Prostate gland (tissue), 2 donors: ENCODE measurements around the gene CLEC16A. TPM values are rescaled to one million over a fixed set of nuclear protein-coding genes. Genes with fewer than 3 reads are reported as not detected.
A peak's percentile ranks its signal among the peaks of the same experiment; 100 is the strongest.

Source experiments
- DNase-seq: peaks from one replicate; pipeline ENCODE4 v3.0.0-alpha.2; 2019; ENCODE audit warnings: low spot score
- H3K27ac ChIP-seq, 2 donors: fragments of 200-600 bp; sonication (generic); 2 replicates each; pipeline ENCODE4 v1.5.1; 2017 to 2019
- H3K27me3 ChIP-seq: fragments of 200-600 bp; sonication (generic); replicated peaks from 2 replicates; pipeline ENCODE4 v1.5.1; 2019; ENCODE audit not compliant: insufficient read depth
- H3K36me3 ChIP-seq, 2 donors: fragments of 200-600 bp; sonication (generic); 1 replicate in 1 of 2; 2 replicates in 1 of 2; pipeline versions ENCODE4 v1.5.1 to v1.8.1; 2017 to 2019
- H3K4me1 ChIP-seq: fragments of 200-600 bp; sonication (generic); replicated peaks from 2 replicates; pipeline ENCODE4 v1.5.1; 2019
- H3K4me3 ChIP-seq, 2 donors: fragments of 200-600 bp; sonication (generic); 2 replicates each; pipeline ENCODE4 v1.5.1; 2017 to 2019
- H3K9me3 ChIP-seq: fragments of 200-600 bp; sonication (generic); 2 replicates; pipeline ENCODE4 v1.5.1; 2017
- POLR2A ChIP-seq: fragments of 450-650 bp; IDR thresholded peaks from one replicate; pipeline ENCODE4 v1.6.1; 2016; ENCODE audit warnings: antibody characterized with exemption, mild to moderate bottlenecking
- POLR2AphosphoS5 ChIP-seq: sonication (generic); formaldehyde crosslinking; IDR thresholded peaks from one replicate; pipeline ENCODE4 v1.6.1; 2017; ENCODE audit warnings: antibody characterized with exemption
- WGBS: methylation state at CpG from one replicate; pipeline ENCODE4 v1.1.5; 2018; 5-methylcytosine and 5-hydroxymethylcytosine counted together
- intact Hi-C: fragments of 100-400 bp; cut with DNase I; formaldehyde crosslinking; loops from one replicate; pipeline ENCODE4 v1.14.2; 2022
- total RNA-seq, 2 donors: library from RNA; depleted of rRNA; stranded (reverse); fragments of >200 nt; gene quantifications; one replicate each; pipeline ENCODE4 v1.1.0, GENCODE V29; 2016
- TF ChIP-seq, protein P1 (sequence below), 4 experiments: fragments of 200-600 bp in 2 of 4; fragments of 450-650 bp in 2 of 4; sonication (generic) in 2 of 4; IDR thresholded peaks; 1 replicate in 3 of 4; 2 replicates in 1 of 4; pipeline ENCODE4 v1.5.1; 2016 to 2019; ENCODE audit warnings: antibody characterized with exemption in 4 of 4, mild to moderate bottlenecking in 2 of 4, moderate library complexity in 2 of 4

The CLEC16A gene
- total RNA-seq, 2 donors from 2014 or later, result 26.1 to 52.2 TPM

DNA sequence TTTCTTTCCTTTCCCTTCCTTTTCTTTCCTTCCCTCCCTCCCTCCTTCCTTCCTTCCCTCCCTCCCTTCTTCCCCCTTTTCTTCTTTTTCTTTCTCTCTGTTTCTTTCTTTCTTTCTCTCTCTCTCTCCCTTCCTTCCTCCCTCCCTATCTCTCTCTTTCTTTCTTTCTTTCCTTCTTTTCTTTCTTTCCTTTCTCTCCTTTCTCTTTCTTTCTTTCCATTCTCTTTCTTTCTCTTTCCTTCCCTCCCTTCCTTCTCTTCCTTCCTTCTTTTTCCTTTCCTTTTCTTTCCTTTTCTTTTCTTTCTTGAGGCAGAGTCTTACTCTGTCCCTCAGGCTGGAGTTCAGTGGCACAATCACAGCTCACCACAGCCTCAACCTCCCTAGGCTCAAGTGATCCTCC is 33.1 kb upstream of the CLEC16A start:
- no peaks in the 10 kb centered on the region for H3K9me3 ChIP-seq
- DNase-seq, result no peak
- H3K4me3 ChIP-seq, result no peak overlapping the region
- H3K4me1 ChIP-seq, result no peaks in the 10 kb centered on the region
- no peak overlapping the region for H3K27ac ChIP-seq
- intact Hi-C loops, result no loop called here
- TF ChIP-seq POLR2A, result no peak
- no peak for TF ChIP-seq POLR2AphosphoS5
- TF ChIP-seq, protein P1, sequence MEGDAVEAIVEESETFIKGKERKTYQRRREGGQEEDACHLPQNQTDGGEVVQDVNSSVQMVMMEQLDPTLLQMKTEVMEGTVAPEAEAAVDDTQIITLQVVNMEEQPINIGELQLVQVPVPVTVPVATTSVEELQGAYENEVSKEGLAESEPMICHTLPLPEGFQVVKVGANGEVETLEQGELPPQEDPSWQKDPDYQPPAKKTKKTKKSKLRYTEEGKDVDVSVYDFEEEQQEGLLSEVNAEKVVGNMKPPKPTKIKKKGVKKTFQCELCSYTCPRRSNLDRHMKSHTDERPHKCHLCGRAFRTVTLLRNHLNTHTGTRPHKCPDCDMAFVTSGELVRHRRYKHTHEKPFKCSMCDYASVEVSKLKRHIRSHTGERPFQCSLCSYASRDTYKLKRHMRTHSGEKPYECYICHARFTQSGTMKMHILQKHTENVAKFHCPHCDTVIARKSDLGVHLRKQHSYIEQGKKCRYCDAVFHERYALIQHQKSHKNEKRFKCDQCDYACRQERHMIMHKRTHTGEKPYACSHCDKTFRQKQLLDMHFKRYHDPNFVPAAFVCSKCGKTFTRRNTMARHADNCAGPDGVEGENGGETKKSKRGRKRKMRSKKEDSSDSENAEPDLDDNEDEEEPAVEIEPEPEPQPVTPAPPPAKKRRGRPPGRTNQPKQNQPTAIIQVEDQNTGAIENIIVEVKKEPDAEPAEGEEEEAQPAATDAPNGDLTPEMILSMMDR (IDR thresholded peaks at IDR 0.05), result no peak
- no peaks in the 10 kb centered on the region for H3K27me3 ChIP-seq
- no peaks in the 10 kb centered on the region for H3K36me3 ChIP-seq

DNA sequence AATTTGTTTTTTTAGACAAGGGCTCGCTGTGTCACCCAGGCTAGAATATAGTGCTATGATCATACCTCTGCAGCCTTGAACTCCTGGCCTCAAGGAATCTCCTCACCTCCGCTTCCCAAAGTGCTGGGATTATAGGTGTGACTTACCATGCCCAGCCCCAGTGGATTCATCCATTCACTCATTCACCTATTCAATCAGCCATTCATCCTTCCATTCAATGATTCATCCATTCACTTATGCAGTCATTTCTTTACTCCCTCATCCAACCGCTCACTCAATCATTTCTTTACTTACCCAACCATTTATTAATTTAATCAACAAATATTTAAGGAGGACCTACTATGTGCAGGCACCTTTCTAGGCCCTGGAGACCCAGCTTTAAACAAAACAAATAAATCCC is 27.8 kb upstream of the CLEC16A start:
- Histone ChIP-seq H3K4me3 (no peak overlapping the region), H3K9me3 (no peaks in the 10 kb centered on the region), H3K27me3 (no peaks in the 10 kb centered on the region), H3K4me1 (no peaks in the 10 kb centered on the region), H3K27ac (no peak overlapping the region), H3K36me3 (no peaks in the 10 kb centered on the region)
- TF ChIP-seq POLR2A (no peak), POLR2AphosphoS5 (no peak)
- TF ChIP-seq, protein P1 (IDR thresholded peaks at IDR 0.05), result no peak
- intact Hi-C loops, result loop anchor here (5.0 kb wide), 2 partner anchors 174 to 394 kb away; partner anchors contain the start of gene NUBP1
- 65% methylated on average over 3 of the region's 3 CpGs for WGBS
- no peak for DNase-seq

DNA sequence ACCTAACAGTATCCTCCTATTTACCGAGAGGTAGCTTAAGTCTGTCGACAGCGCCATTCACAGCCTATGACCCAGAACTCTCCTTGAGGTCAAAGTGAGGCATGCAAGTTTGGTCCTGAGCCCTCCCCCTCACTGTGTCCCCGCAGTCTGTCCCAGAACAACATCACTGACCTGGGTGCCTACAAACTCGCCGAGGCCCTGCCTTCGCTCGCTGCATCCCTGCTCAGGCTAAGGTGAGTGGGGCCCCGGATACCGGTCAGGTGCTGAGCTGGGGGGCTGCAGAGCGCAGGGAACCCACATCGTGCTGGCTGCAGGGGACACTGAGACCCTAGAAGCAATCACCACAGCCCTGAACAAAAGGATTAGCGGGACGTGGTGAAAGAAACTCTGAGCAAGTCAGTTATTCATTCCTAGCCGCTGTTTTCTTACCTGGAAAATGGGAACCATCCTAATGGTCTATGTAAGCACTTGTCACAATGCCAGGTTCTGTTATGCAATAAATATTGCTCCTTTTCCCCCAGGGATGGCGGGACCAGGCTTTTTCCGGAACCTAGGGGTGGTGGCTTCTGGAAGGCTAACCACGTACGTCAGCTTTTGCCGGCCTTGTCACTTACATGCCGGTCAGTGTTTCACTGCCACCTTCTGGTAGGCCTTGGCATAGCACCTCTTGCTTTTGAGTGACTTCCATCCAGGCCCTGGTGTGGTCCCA is 25.9 kb upstream of the CLEC16A start:
- Histone ChIP-seq H3K4me1 (no peaks in the 10 kb centered on the region), H3K27ac (no peak overlapping the region), H3K4me3 (peak overlapping the region in 1 of 2 donors; percentile 9), H3K36me3 (no peaks in the 10 kb centered on the region), H3K9me3 (no peaks in the 10 kb centered on the region), H3K27me3 (no peaks in the 10 kb centered on the region)
- TF ChIP-seq POLR2AphosphoS5 (peak; percentile 78), POLR2A (no peak)
- TF ChIP-seq, protein P1 (IDR thresholded peaks at IDR 0.05), result peak; percentile 81 to 94 (median 87)
- peak; percentile 91 for DNase-seq
- 28% methylated on average over 20 of the region's 21 CpGs for WGBS
- intact Hi-C loops, result loop anchor here (5.0 kb wide), 2 partner anchors 176 to 396 kb away; partner anchors contain the start of gene NUBP1

DNA sequence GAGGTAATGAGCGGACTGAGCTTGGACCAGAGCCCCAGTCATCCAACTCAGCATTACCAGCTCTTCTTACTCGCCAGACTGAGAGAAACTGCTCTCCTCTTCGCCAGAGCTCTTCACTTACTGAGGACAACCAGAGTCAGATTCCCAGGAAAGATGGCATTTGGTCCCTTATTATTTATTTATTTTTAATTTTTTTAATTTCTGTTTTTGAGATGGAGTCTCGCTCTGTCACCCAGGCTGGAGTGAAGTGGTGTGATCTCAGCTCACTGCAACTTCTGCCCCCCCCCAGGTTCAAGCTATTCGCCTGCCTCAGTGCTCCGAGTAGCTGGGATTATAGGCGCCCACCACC is 25.4 kb upstream of the CLEC16A start:
- intact Hi-C loops, result loop anchor here (5.0 kb wide), 2 partner anchors 177 to 397 kb away; partner anchors contain the start of gene NUBP1
- whole genome bisulfite sequencing, result 58% methylated on average over 7 of the region's 7 CpGs

More for the DNA sequence above, 25.4 kb upstream of the CLEC16A start:
- H3K27me3 ChIP-seq, result no peaks in the 10 kb centered on the region
- no peaks in the 10 kb centered on the region for H3K4me1 ChIP-seq
- DNase-seq, result no peak
- H3K27ac ChIP-seq, result no peak overlapping the region
- TF ChIP-seq POLR2AphosphoS5, result no peak
- TF ChIP-seq, protein P1 (IDR thresholded peaks at IDR 0.05), result no peak
- no peak for TF ChIP-seq POLR2A
- H3K36me3 ChIP-seq, result no peaks in the 10 kb centered on the region
- H3K4me3 ChIP-seq, result no peak overlapping the region
- no peaks in the 10 kb centered on the region for H3K9me3 ChIP-seq
